Breast epithelium (tissue), 4 donors: ENCODE data around the gene TPPP3. TPM values are rescaled to one million over a fixed set of nuclear protein-coding genes. Genes with fewer than 3 reads are reported as not detected.

Source experiments
- DNase-seq, 2 donors: peaks; one replicate each; pipeline ENCODE4 v3.0.0-alpha.2; 2019; ENCODE audit warnings: low spot score in 2 of 2
- H3K27ac ChIP-seq, 2 donors: fragments of 200-600 bp; sonication (generic) in 1 of 2; one replicate each; pipeline ENCODE4 v1.5.1; 2016 to 2019; ENCODE audit warnings: mild to moderate bottlenecking in 1 of 2
- H3K27me3 ChIP-seq, 2 donors: fragments of 200-600 bp; sonication (generic) in 1 of 2; one replicate each; pipeline versions ENCODE4 v1.5.1 to v1.6.0; 2017 to 2019; ENCODE audit warnings: control low read depth in 1 of 2, mild to moderate bottlenecking in 1 of 2
- H3K36me3 ChIP-seq: fragments of 200-600 bp; one replicate; pipeline ENCODE4 v1.5.1; 2019
- H3K4me1 ChIP-seq, 2 donors: fragments of 200-600 bp; sonication (generic); one replicate each; pipeline ENCODE4 v1.5.1; 2016 to 2019; ENCODE audit warnings: control low read depth in 1 of 2
- H3K4me3 ChIP-seq, 3 donors: fragments of 200-600 bp; sonication (generic); 1 replicate in 2 of 3; 2 replicates in 1 of 3; pipeline ENCODE4 v1.5.1; 2016 to 2019; ENCODE audit warnings: mild to moderate bottlenecking in 3 of 3, moderate library complexity in 2 of 3
- H3K9me3 ChIP-seq, 2 donors: fragments of 200-600 bp; sonication (generic) in 1 of 2; one replicate each; pipeline ENCODE4 v1.5.1; 2016 to 2019; ENCODE audit warnings: control low read depth in 1 of 2
- CTCF ChIP-seq, 3 donors: fragments of 450-650 bp; IDR thresholded peaks; one replicate each; pipeline ENCODE4 v1.5.1; 2016 to 2017; ENCODE audit warnings: antibody characterized with exemption in 3 of 3, mild to moderate bottlenecking in 3 of 3, moderate library complexity in 3 of 3
- POLR2A ChIP-seq: fragments of 450-650 bp; IDR thresholded peaks from one replicate; pipeline ENCODE4 v1.6.1; 2016; ENCODE audit warnings: antibody characterized with exemption, mild to moderate bottlenecking, moderate library complexity
- POLR2AphosphoS5 ChIP-seq, 3 donors: sonication (generic); formaldehyde crosslinking; IDR thresholded peaks; one replicate each; pipeline ENCODE4 v1.6.1; 2017; ENCODE audit warnings: antibody characterized with exemption in 3 of 3
- intact Hi-C: fragments of 100-400 bp; cut with DNase I; formaldehyde crosslinking; loops from one replicate; pipeline ENCODE4 v1.15.1; 2023; ENCODE audit warnings: low total_unique reads
- total RNA-seq, 3 donors: library from RNA; depleted of rRNA; stranded (reverse); fragments of >200 nt; gene quantifications; one replicate each; pipeline ENCODE4 v1.1.0, GENCODE V29; 2016

Gene TPPP3
- total RNA-seq, 3 donors from 2014 or later = 1.3 to 6.9 (median 3.6) TPM

- Histone ChIP-seq H3K4me3 (no peak overlapping the region), H3K27ac (no peak overlapping the region), H3K36me3 (no peaks in the 10 kb centered on the region), H3K9me3 (no peaks in the 10 kb centered on the region), H3K4me1 (no peaks in the 10 kb centered on the region), H3K27me3 (no peaks in the 10 kb centered on the region)
- intact Hi-C loops = no loop called here
- TF ChIP-seq POLR2A = no peak
- no peak for TF ChIP-seq CTCF (IDR thresholded peaks at IDR 0.05)
- no peak for TF ChIP-seq POLR2AphosphoS5 (IDR thresholded peaks at IDR 0.05)
- no peak for DNase-seq
These were observed 47.9 kb downstream of the TPPP3 start for GRCh38 chr16:67345401-67345800.

GRCh38 chr16:67342616-67343015 is 50.7 kb downstream of the TPPP3 start:
- Histone ChIP-seq H3K9me3 (no peaks in the 10 kb centered on the region), H3K27me3 (no peaks in the 10 kb centered on the region), H3K4me3 (no peak overlapping the region), H3K27ac (no peak overlapping the region), H3K36me3 (no peaks in the 10 kb centered on the region), H3K4me1 (no peaks in the 10 kb centered on the region)
- no peak for DNase-seq
- TF ChIP-seq CTCF (IDR thresholded peaks at IDR 0.05) (no peak), POLR2AphosphoS5 (IDR thresholded peaks at IDR 0.05) (no peak)
- intact Hi-C loops = no loop called here

- Histone ChIP-seq H3K4me3 (no peak overlapping the region), H3K27ac (no peak overlapping the region), H3K36me3 (no peaks in the 10 kb centered on the region), H3K4me1 (no peaks in the 10 kb centered on the region), H3K27me3 (no peaks in the 10 kb centered on the region), H3K9me3 (no peaks in the 10 kb centered on the region)
- DNase-seq = no peak
- TF ChIP-seq POLR2A = no peak
- intact Hi-C loops = no loop called here
These were observed 52.0 kb downstream of the TPPP3 start for GRCh38 chr16:67341250-67341649.

Other genes starting within 250 kb of the TPPP3 start
- 10 to 100 TPM in 2 of 3 donors, 1 to 10 TPM in 1; 7.8 to 13.3 (median 11.1) TPM for gene B3GNT9, start 242.5 kb downstream of the TPPP3 start, total RNA-seq
- gene TRADD, start 233.6 kb downstream of the TPPP3 start, total RNA-seq = 10 to 100 TPM; 35.1 to 42.6 (median 36.4) TPM
- gene FBXL8, start 233.5 kb downstream of the TPPP3 start, total RNA-seq = 10 to 100 TPM; 19.5 to 60.0 (median 40.1) TPM
- 100 to 1,000 TPM in 1 of 3 donors, 10 to 100 TPM in 2; 46.9 to 113 (median 62.5) TPM for gene HSF4, start 228.8 kb downstream of the TPPP3 start, total RNA-seq
- 10 to 100 TPM; 39.7 to 87.7 (median 45.9) TPM for gene NOL3, start 223.0 kb downstream of the TPPP3 start, total RNA-seq
- 10 to 100 TPM; 10.9 to 13.4 (median 11.6) TPM for gene MATCAP1, start 209.5 kb downstream of the TPPP3 start, total RNA-seq
- gene EXOC3L1, start 203.4 kb downstream of the TPPP3 start, total RNA-seq = 1 to 10 TPM; 1.1 to 3.6 (median 2.2) TPM
- gene E2F4, start 201.3 kb downstream of the TPPP3 start, total RNA-seq = 10 to 100 TPM; 74.1 to 86.9 (median 76.1) TPM
- 10 to 100 TPM in 2 of 3 donors, 1 to 10 TPM in 1; 1.1 to 35.0 (median 19.7) TPM for gene ELMO3, start 194.4 kb downstream of the TPPP3 start, total RNA-seq
- 10 to 100 TPM; 35.2 to 46.2 (median 44.2) TPM for gene TMEM208, start 166.4 kb downstream of the TPPP3 start, total RNA-seq
- gene FHOD1, start 146.0 kb downstream of the TPPP3 start, total RNA-seq = 10 to 100 TPM; 19.3 to 25.9 (median 22.6) TPM
- 1 to 10 TPM in 2 of 3 donors, under 1 TPM in 1; 0.96 to 2.3 (median 1.3) TPM for gene SLC9A5, start 144.5 kb downstream of the TPPP3 start, total RNA-seq
- 10 to 100 TPM; 15.0 to 26.2 (median 19.8) TPM for gene PLEKHG4, start 114.0 kb downstream of the TPPP3 start, total RNA-seq
- gene KCTD19, start 66.8 kb downstream of the TPPP3 start, total RNA-seq = 1 to 10 TPM in 1 of 3 donors, not detected in 2; 1.0 TPM
- gene LRRC36, start 66.7 kb downstream of the TPPP3 start, total RNA-seq = 1 to 10 TPM in 1 of 3 donors, under 1 TPM in 2; 0.16 to 3.3 (median 0.59) TPM
- 10 to 100 TPM; 17.4 to 20.3 (median 19.3) TPM for gene ZDHHC1, start 23.0 kb upstream of the TPPP3 start, total RNA-seq
- 10 to 100 TPM in 2 of 3 donors, under 1 TPM in 1; 0.32 to 66.9 (median 10.2) TPM for gene HSD11B2, start 37.6 kb upstream of the TPPP3 start, total RNA-seq
- gene ATP6V0D1, start 87.7 kb upstream of the TPPP3 start, total RNA-seq = 100 to 1,000 TPM; 101 to 122 (median 104) TPM
- not detected for gene AGRP, start 90.0 kb upstream of the TPPP3 start, total RNA-seq
- gene RIPOR1, start 135.3 kb upstream of the TPPP3 start, total RNA-seq = 10 to 100 TPM; 32.0 to 50.5 (median 33.4) TPM
- gene CTCF, start 169.0 kb upstream of the TPPP3 start, total RNA-seq = 10 to 100 TPM; 27.8 to 51.7 (median 38.0) TPM